Activated T-helper 2 cell treated with anti-CD3 and anti-CD28 coated beads, Interferon-gamma antibody, Interleukin-2, Interleukin-4, amounts not matched to agents 10 μg/mL and 5 μg/mL and 100 μg/mL, durations not matched to agents 14 hours and 24 hours and 36 hours (primary cell): Measurements from ENCODE around the gene PI4KA. TPM values are rescaled to one million over a fixed set of nuclear protein-coding genes. Genes with fewer than 3 reads are reported as not detected.
A peak's percentile ranks its signal among the peaks of the same experiment; 100 is the strongest.
"Not testable (repeated sequence)": the region's sequence is repeated elsewhere in the genome, so short reads cannot be mapped to it uniquely, and the experiment has no call there.

Experiments used
- DNase-seq: peaks from one replicate; pipeline ENCODE4 v3.0.0; 2021; ENCODE audit warnings: low spot score
- H3K27ac Mint-ChIP-seq: one replicate; pipeline ENCODE4 v1.8.0; 2021; ENCODE audit warnings: mixed read lengths
- H3K27me3 Mint-ChIP-seq: one replicate; pipeline ENCODE4 v1.8.0; 2021; ENCODE audit warnings: low read depth, mixed read lengths
- H3K36me3 Mint-ChIP-seq: one replicate; pipeline ENCODE4 v1.8.0; 2021; ENCODE audit warnings: low read depth, mixed read lengths
- H3K4me1 Mint-ChIP-seq: one replicate; pipeline ENCODE4 v1.8.0; 2021; ENCODE audit warnings: low read depth, mixed read lengths
- H3K4me3 Mint-ChIP-seq: one replicate; pipeline ENCODE4 v1.8.0; 2021; ENCODE audit warnings: low read depth, mild to moderate bottlenecking, moderate library complexity, mixed read lengths
- H3K9me3 Mint-ChIP-seq: one replicate; pipeline ENCODE4 v1.8.0; 2021; ENCODE audit warnings: mixed read lengths
- intact Hi-C: fragments of 100-400 bp; cut with micrococcal nuclease; formaldehyde crosslinking; loops from one replicate; pipeline ENCODE4 v1.15.1; 2023
- total RNA-seq: library from RNA; stranded (reverse); gene quantifications from 2 replicates; pipeline ENCODE4 v1.2.3, GENCODE V29; 2022

Gene PI4KA
- total RNA-seq, result 73.4 and 77.7 TPM in 2 replicates

- Mint-ChIP-seq H3K4me1 (peaks cover 37% of the 10 kb centered on the region), H3K9me3 (no peaks in the 10 kb centered on the region), H3K4me3 (peak within 1 kb of the TSS; percentile 87), H3K36me3 (peaks cover 15% of the 10 kb centered on the region), H3K27ac (peak within 1 kb of the TSS; percentile 73), H3K27me3 (no peaks in the 10 kb centered on the region)
- DNase-seq, result peak; percentile 98
- intact Hi-C loops, result loop anchor here (1.0 to 10.0 kb wide), 4 partner anchors 58 to 155 kb away; partner anchors contain the start of gene CRKL
Measured at GRCh38 chr22:20858615-20859416, at the start of gene PI4KA, which contains the start of gene SNAP29. PI4KA (minus strand) TSS chr22:20858811; CDS start chr22:20858725, 86 bp downstream. SNAP29 (plus strand) TSS chr22:20859007; CDS start chr22:20859111, 104 bp downstream.

- Mint-ChIP-seq H3K27ac (no peak overlapping the region), H3K27me3 (peaks cover 19% of the 10 kb centered on the region), H3K9me3 (no peaks in the 10 kb centered on the region), H3K4me1 (peaks cover 2% of the 10 kb centered on the region), H3K36me3 (no peaks in the 10 kb centered on the region), H3K4me3 (no peak overlapping the region)
- intact Hi-C loops, result no loop called here
- DNase-seq, result no peak
Measured at GRCh38 chr22:20906387-20906767, 47.8 kb upstream of the PI4KA start.

GRCh38 chr22:20905415-20906386 lies 47.1 kb upstream of the PI4KA start:
- Mint-ChIP-seq H3K27ac (no peak overlapping the region), H3K9me3 (no peaks in the 10 kb centered on the region), H3K36me3 (no peaks in the 10 kb centered on the region), H3K4me3 (no peak overlapping the region), H3K27me3 (peaks cover 19% of the 10 kb centered on the region), H3K4me1 (peaks cover 2% of the 10 kb centered on the region)
- DNase-seq, result no peak
- intact Hi-C loops, result no loop called here

- no peaks in the 10 kb centered on the region for H3K9me3 Mint-ChIP-seq
- H3K4me3 Mint-ChIP-seq, result no peak overlapping the region
- H3K36me3 Mint-ChIP-seq, result no peaks in the 10 kb centered on the region
- H3K4me1 Mint-ChIP-seq, result peaks cover under 1% of the 10 kb centered on the region
- no peak for DNase-seq
- peaks cover 19% of the 10 kb centered on the region for H3K27me3 Mint-ChIP-seq
- intact Hi-C loops, result no loop called here
- H3K27ac Mint-ChIP-seq, result no peak overlapping the region
Measured at GRCh38 chr22:20904980-20905355, 46.4 kb upstream of the PI4KA start.

- no peak for DNase-seq
- H3K27me3 Mint-ChIP-seq, result peaks cover 19% of the 10 kb centered on the region
- H3K9me3 Mint-ChIP-seq, result no peaks in the 10 kb centered on the region
- H3K4me3 Mint-ChIP-seq, result no peak overlapping the region
- no peaks in the 10 kb centered on the region for H3K4me1 Mint-ChIP-seq
- intact Hi-C loops, result no loop called here
- no peaks in the 10 kb centered on the region for H3K36me3 Mint-ChIP-seq
- no peak overlapping the region for H3K27ac Mint-ChIP-seq
Measured at GRCh38 chr22:20904008-20904979, 45.7 kb upstream of the PI4KA start.

GRCh38 chr22:20903093-20903492 lies 44.5 kb upstream of the PI4KA start:
- Mint-ChIP-seq H3K4me3 (no peak overlapping the region), H3K27ac (no peak overlapping the region), H3K27me3 (peaks cover 19% of the 10 kb centered on the region), H3K4me1 (no peaks in the 10 kb centered on the region), H3K36me3 (no peaks in the 10 kb centered on the region), H3K9me3 (no peaks in the 10 kb centered on the region)
- no peak for DNase-seq
- intact Hi-C loops, result no loop called here

GRCh38 chr22:20901093-20902033 lies 42.8 kb upstream of the PI4KA start:
- not testable (repeated sequence) for H3K4me3 Mint-ChIP-seq, H3K4me1 Mint-ChIP-seq

GRCh38 chr22:20899827-20900423 lies 41.3 kb upstream of the PI4KA start:
- peaks cover 8% of the 10 kb centered on the region for H3K27me3 Mint-ChIP-seq
- H3K4me1 Mint-ChIP-seq, result no peaks in the 10 kb centered on the region
- intact Hi-C loops, result no loop called here
- H3K27ac Mint-ChIP-seq, result no peak overlapping the region
- H3K9me3 Mint-ChIP-seq, result no peaks in the 10 kb centered on the region
- no peak overlapping the region for H3K4me3 Mint-ChIP-seq
- no peak for DNase-seq
- H3K36me3 Mint-ChIP-seq, result no peaks in the 10 kb centered on the region

More at GRCh38 chr22:20901093-20902033, 42.8 kb upstream of the PI4KA start:
- H3K27ac Mint-ChIP-seq, intact Hi-C loops, H3K9me3 Mint-ChIP-seq, H3K36me3 Mint-ChIP-seq, DNase-seq: not testable (repeated sequence)
- H3K27me3 Mint-ChIP-seq, result peaks cover 18% of the 10 kb centered on the region

GRCh38 chr22:20897737-20898136 lies 39.1 kb upstream of the PI4KA start:
- H3K9me3 Mint-ChIP-seq, H3K27ac Mint-ChIP-seq, H3K36me3 Mint-ChIP-seq, DNase-seq, H3K4me3 Mint-ChIP-seq, H3K27me3 Mint-ChIP-seq, H3K4me1 Mint-ChIP-seq, intact Hi-C loops: not testable (repeated sequence)

- H3K27me3 Mint-ChIP-seq, result peaks cover 3% of the 10 kb centered on the region
- H3K9me3 Mint-ChIP-seq, result no peaks in the 10 kb centered on the region
- H3K4me3 Mint-ChIP-seq, result no peak overlapping the region
- H3K4me1 Mint-ChIP-seq, result no peaks in the 10 kb centered on the region
- peaks cover 13% of the 10 kb centered on the region for H3K36me3 Mint-ChIP-seq
- DNase-seq, result no peak
- intact Hi-C loops, result no loop called here
- no peak overlapping the region for H3K27ac Mint-ChIP-seq
Measured at GRCh38 chr22:20890975-20891374, 32.4 kb upstream of the PI4KA start.

GRCh38 chr22:20889904-20890540 lies 31.4 kb upstream of the PI4KA start:
- Mint-ChIP-seq H3K4me3 (no peak overlapping the region), H3K27me3 (no peaks in the 10 kb centered on the region)

More at GRCh38 chr22:20889904-20890540, 31.4 kb upstream of the PI4KA start:
- Mint-ChIP-seq H3K4me1 (no peaks in the 10 kb centered on the region), H3K27ac (no peak overlapping the region), H3K36me3 (peaks cover 22% of the 10 kb centered on the region), H3K9me3 (no peaks in the 10 kb centered on the region)
- no peak for DNase-seq
- intact Hi-C loops, result no loop called here
